GM21528 (cell line): ENCODE results near the gene LSM14B.

Source experiments
- ATAC-seq: cut with Tn5 transposase; IDR thresholded peaks from one replicate; pipeline ENCODE4 v1.9.1; 2021; ENCODE audit warnings: mild to moderate bottlenecking, moderate library complexity; ENCODE audit not compliant: unreplicated experiment, low FRiP score

Gene LSM14B

GRCh38 chr20:62131560-62132320, 9.5 kb downstream of the LSM14B start:
- ATAC-seq = no peak

GRCh38 chr20:62132421-62132820, 10.1 kb downstream of the LSM14B start:
- ATAC-seq = no peak

- no peak for ATAC-seq
These were observed 11.0 kb downstream of the LSM14B start for GRCh38 chr20:62133051-62133845.

GRCh38 chr20:62133864-62134263, 11.6 kb downstream of the LSM14B start:
- ATAC-seq = no peak

- ATAC-seq = no peak
These were observed 12.5 kb downstream of the LSM14B start for GRCh38 chr20:62134735-62135231.

- no peak for ATAC-seq
These were observed 13.4 kb downstream of the LSM14B start for GRCh38 chr20:62135573-62136266.

- ATAC-seq = no peak
These were observed 14.2 kb downstream of the LSM14B start for GRCh38 chr20:62136283-62137091.

- ATAC-seq = no peak
These were observed 14.8 kb downstream of the LSM14B start for GRCh38 chr20:62137092-62137384.

GRCh38 chr20:62137478-62138203, 15.4 kb downstream of the LSM14B start:
- ATAC-seq = no peak

- no peak for ATAC-seq
These were observed 15.9 kb downstream of the LSM14B start for GRCh38 chr20:62138204-62138543.

GRCh38 chr20:62138912-62139311, 16.6 kb downstream of the LSM14B start:
- ATAC-seq = no peak

- no peak for ATAC-seq
These were observed 17.4 kb downstream of the LSM14B start for GRCh38 chr20:62139636-62140035.

- ATAC-seq = no peak
These were observed 18.7 kb downstream of the LSM14B start for GRCh38 chr20:62141043-62141396.

GRCh38 chr20:62141397-62142251, 19.3 kb downstream of the LSM14B start:
- ATAC-seq = no peak

- ATAC-seq = peak; percentile 15
These were observed 20.2 kb downstream of the LSM14B start for GRCh38 chr20:62142252-62143080.

GRCh38 chr20:62143081-62143956, 21.0 kb downstream of the LSM14B start, which contains the start of the genes PSMA7 and SS18L1:
Gene PSMA7, minus strand, starts transcription at chr20:62143394. Its CDS starts 91 bp downstream, at chr20:62143303.
Gene SS18L1, plus strand, starts transcription at chr20:62143769. Its CDS starts 52 bp downstream, at chr20:62143821.
- ATAC-seq = peak; percentile 70
